Thymus (tissue), 11 donors: ENCODE results near the gene DEFB132. TPM values are rescaled to one million over a fixed set of nuclear protein-coding genes. Genes with fewer than 3 reads are reported as not detected.

Experiments
- DNase-seq, 9 donors: peaks; one replicate each; pipeline ENCODE4 v3.0.0-alpha.2; 2013; ENCODE audit warnings: low spot score in 9 of 9, low read depth in 6 of 9, missing footprints in 1 of 9
- H3K27ac ChIP-seq, 2 donors: one replicate each; pipeline ENCODE4 v1.5.1; 2013; ENCODE audit warnings: control low read depth in 1 of 2, low read depth in 1 of 2, low read length in 1 of 2, mild to moderate bottlenecking in 1 of 2, moderate library complexity in 1 of 2
- H3K27me3 ChIP-seq, 2 donors: one replicate each; pipeline ENCODE4 v1.5.1; 2013; ENCODE audit warnings: low read length in 1 of 2; ENCODE audit not compliant: control insufficient read depth in 2 of 2, insufficient read depth in 1 of 2
- H3K36me3 ChIP-seq, 2 donors: one replicate each; pipeline ENCODE4 v1.5.1; 2013; ENCODE audit warnings: low read length in 1 of 2, mild to moderate bottlenecking in 1 of 2, moderate library complexity in 1 of 2; ENCODE audit not compliant: control insufficient read depth in 2 of 2, insufficient read depth in 2 of 2
- H3K4me1 ChIP-seq, 2 donors: one replicate each; pipeline ENCODE4 v1.5.1; 2013; ENCODE audit warnings: low read length in 2 of 2; ENCODE audit not compliant: control insufficient read depth in 2 of 2, insufficient read depth in 2 of 2
- H3K4me3 ChIP-seq, 2 donors: one replicate each; pipeline ENCODE4 v1.5.1; 2013; ENCODE audit warnings: low read length in 2 of 2, control low read depth in 1 of 2, mild to moderate bottlenecking in 1 of 2
- H3K9me3 ChIP-seq, 2 donors: one replicate each; pipeline ENCODE4 v1.5.1; 2013; ENCODE audit warnings: low read length in 1 of 2, mild to moderate bottlenecking in 1 of 2; ENCODE audit not compliant: control insufficient read depth in 2 of 2, insufficient read depth in 1 of 2
- WGBS: extraction: QIAGEN DNeasy Blood & Tissue Kit; methylation state at CpG from one replicate; pipeline ENCODE4 v1.1.7; 2013; 5-methylcytosine and 5-hydroxymethylcytosine counted together
- polyA plus RNA-seq: library from polyadenylated mRNA; stranded (reverse); fragments of 200-250 nt; gene quantifications from one replicate; pipeline ENCODE4 v1.2.3, GENCODE V29; 2013
- total RNA-seq: library from RNA; stranded (reverse); fragments of 120-200 nt; gene quantifications from one replicate; pipeline ENCODE4 v1.2.4, GENCODE V29; 2013
- donor health status: healthy.

DEFB132 gene
- total and polyA plus RNA-seq, 2 donors, result 0.07 TPM; not detected in 1

GRCh38 chr20:272718-273117, 15.2 kb downstream of the DEFB132 start:
- Histone ChIP-seq H3K9me3 (no peaks in the 10 kb centered on the region), H3K27me3 (no peaks in the 10 kb centered on the region), H3K27ac (no peak overlapping the region), H3K4me1 (no peaks in the 10 kb centered on the region), H3K4me3 (no peak overlapping the region), H3K36me3 (peaks cover 10% of the 10 kb centered on the region in 2 donors)
- no peak for DNase-seq

GRCh38 chr20:273884-274283, 16.4 kb downstream of the DEFB132 start:
- H3K4me3 ChIP-seq, result no peak overlapping the region
- H3K9me3 ChIP-seq, result no peaks in the 10 kb centered on the region
- H3K27me3 ChIP-seq, result no peaks in the 10 kb centered on the region
- H3K36me3 ChIP-seq, result peaks cover 13 to 14% of the 10 kb centered on the region in 2 donors
- no peak overlapping the region for H3K27ac ChIP-seq
- WGBS, result 73% methylated on average over 3 of the region's 3 CpGs
- DNase-seq, result no peak
- no peaks in the 10 kb centered on the region for H3K4me1 ChIP-seq

- no peaks in the 10 kb centered on the region for H3K27me3 ChIP-seq
- H3K27ac ChIP-seq, result no peak overlapping the region
- H3K4me3 ChIP-seq, result no peak overlapping the region
- 97% methylated on average over 7 of the region's 7 CpGs for WGBS
- H3K9me3 ChIP-seq, result no peaks in the 10 kb centered on the region
- peaks cover 14 to 16% of the 10 kb centered on the region in 2 donors for H3K36me3 ChIP-seq
- no peak for DNase-seq
- no peaks in the 10 kb centered on the region for H3K4me1 ChIP-seq
Measured at GRCh38 chr20:275791-276190, 18.3 kb downstream of the DEFB132 start.

- peaks cover 14 to 19% of the 10 kb centered on the region in 2 donors for H3K36me3 ChIP-seq
Measured at GRCh38 chr20:276620-277495, 19.3 kb downstream of the DEFB132 start.

GRCh38 chr20:277496-277781, 19.9 kb downstream of the DEFB132 start:
- H3K4me1 ChIP-seq, result no peaks in the 10 kb centered on the region
- H3K9me3 ChIP-seq, result no peaks in the 10 kb centered on the region
- H3K36me3 ChIP-seq, result peaks cover 14 to 19% of the 10 kb centered on the region in 2 donors
- no peaks in the 10 kb centered on the region for H3K27me3 ChIP-seq
- H3K27ac ChIP-seq, result no peak overlapping the region
- H3K4me3 ChIP-seq, result no peak overlapping the region
- WGBS, result 32% methylated on average over 3 of the region's 3 CpGs
- no peak for DNase-seq

More at GRCh38 chr20:276620-277495, 19.3 kb downstream of the DEFB132 start:
- Histone ChIP-seq H3K4me3 (no peak overlapping the region), H3K4me1 (no peaks in the 10 kb centered on the region), H3K9me3 (no peaks in the 10 kb centered on the region), H3K27ac (no peak overlapping the region), H3K27me3 (no peaks in the 10 kb centered on the region)
- WGBS, result 95% methylated on average over 12 of the region's 12 CpGs
- DNase-seq, result no peak

GRCh38 chr20:278181-278580, 20.7 kb downstream of the DEFB132 start:
- no peaks in the 10 kb centered on the region for H3K4me1 ChIP-seq
- WGBS, result 97% methylated on average over 5 of the region's 5 CpGs
- no peak for DNase-seq
- H3K36me3 ChIP-seq, result peaks cover 14 to 19% of the 10 kb centered on the region in 2 donors
- H3K27me3 ChIP-seq, result no peaks in the 10 kb centered on the region
- H3K27ac ChIP-seq, result no peak overlapping the region
- H3K4me3 ChIP-seq, result no peak overlapping the region
- no peaks in the 10 kb centered on the region for H3K9me3 ChIP-seq

- H3K4me3 ChIP-seq, result no peak overlapping the region
- H3K27me3 ChIP-seq, result no peaks in the 10 kb centered on the region
- no peak for DNase-seq
- H3K9me3 ChIP-seq, result no peaks in the 10 kb centered on the region
- WGBS, result 95% methylated on average over 84 of the region's 88 CpGs
- H3K36me3 ChIP-seq, result peaks cover 14 to 22% of the 10 kb centered on the region in 2 donors
- no peak overlapping the region for H3K27ac ChIP-seq
- H3K4me1 ChIP-seq, result no peaks in the 10 kb centered on the region
Measured at GRCh38 chr20:278607-279571, 21.4 kb downstream of the DEFB132 start.

- 67% methylated on average over 3 of the region's 3 CpGs for WGBS
- no peak for DNase-seq
- Histone ChIP-seq H3K9me3 (no peaks in the 10 kb centered on the region), H3K4me1 (no peaks in the 10 kb centered on the region), H3K27ac (no peak overlapping the region), H3K4me3 (no peak overlapping the region), H3K27me3 (no peaks in the 10 kb centered on the region), H3K36me3 (peaks cover 0 to 9% of the 10 kb centered on the region in 2 donors)
Measured at GRCh38 chr20:284172-284571, 26.6 kb downstream of the DEFB132 start.

GRCh38 chr20:286508-286907, 29.0 kb downstream of the DEFB132 start:
- Histone ChIP-seq H3K4me1 (peaks cover 12 to 16% of the 10 kb centered on the region in 2 donors), H3K36me3 (peaks cover 0 to 3% of the 10 kb centered on the region in 2 donors), H3K27me3 (no peaks in the 10 kb centered on the region), H3K27ac (no peak overlapping the region), H3K9me3 (no peaks in the 10 kb centered on the region), H3K4me3 (no peak overlapping the region)
- WGBS, result 58% methylated on average over 2 of the region's 2 CpGs
- no peak for DNase-seq
